ENCODE results near the gene TPM4.
A peak's percentile ranks its signal among the peaks of the same experiment; 100 is the strongest.

The TPM4 gene

DNA sequence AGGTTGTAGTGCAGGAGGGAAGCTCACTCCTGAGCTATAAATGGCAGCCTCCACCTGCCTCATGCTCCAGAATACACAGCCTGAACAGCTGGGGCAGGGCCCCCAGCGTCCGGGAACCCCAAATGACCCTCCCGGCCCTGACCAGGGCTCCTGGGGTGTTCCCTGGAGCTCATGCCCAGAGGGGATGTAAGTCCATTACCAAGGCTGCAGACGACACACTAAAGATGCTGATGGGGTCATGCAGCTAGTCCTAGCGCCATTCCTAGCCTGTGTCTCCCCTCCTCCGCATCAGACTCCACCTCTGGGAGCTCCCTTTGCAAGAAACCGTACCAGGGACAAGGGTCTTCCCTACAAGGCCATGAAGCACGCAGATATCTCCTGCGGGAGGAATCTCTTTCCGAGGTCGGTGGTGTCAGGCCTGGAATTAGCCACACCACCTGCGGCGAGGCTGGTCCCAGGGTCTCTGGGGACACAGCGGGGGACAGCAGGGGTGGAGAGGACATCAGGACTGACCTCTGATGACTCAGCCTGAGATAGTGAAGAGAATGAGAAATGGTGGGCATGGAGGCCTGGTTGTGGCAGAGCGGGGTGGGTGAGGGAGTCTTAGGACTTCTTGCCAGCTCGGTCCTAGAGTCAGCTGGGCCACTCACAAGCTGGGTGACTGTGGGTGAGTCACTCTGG is 11.9 kb upstream of the TPM4 start:
- Histone ChIP-seq H3K36me3 (ENCODE audit: insufficient read depth, low read length) (no peaks in the 10 kb centered on the region), H3K4me2 (ENCODE audit: low read length) (peak overlapping the region; percentile 7), H3K27me3 (ENCODE audit: control insufficient read depth, insufficient read depth, low read length) (no peaks in the 10 kb centered on the region), H3K4me1 (ENCODE audit: control insufficient read depth, insufficient read depth, low read length) (peaks cover 42% of the 10 kb centered on the region), H3K9ac (ENCODE audit: low read depth, low read length) (peak overlapping the region; percentile 54), H3K4me3 (ENCODE audit: low read length) (peak overlapping the region; percentile 5), H3K9me3 (replicated peaks; ENCODE audit: low read length) (no peaks in the 10 kb centered on the region)

DNA sequence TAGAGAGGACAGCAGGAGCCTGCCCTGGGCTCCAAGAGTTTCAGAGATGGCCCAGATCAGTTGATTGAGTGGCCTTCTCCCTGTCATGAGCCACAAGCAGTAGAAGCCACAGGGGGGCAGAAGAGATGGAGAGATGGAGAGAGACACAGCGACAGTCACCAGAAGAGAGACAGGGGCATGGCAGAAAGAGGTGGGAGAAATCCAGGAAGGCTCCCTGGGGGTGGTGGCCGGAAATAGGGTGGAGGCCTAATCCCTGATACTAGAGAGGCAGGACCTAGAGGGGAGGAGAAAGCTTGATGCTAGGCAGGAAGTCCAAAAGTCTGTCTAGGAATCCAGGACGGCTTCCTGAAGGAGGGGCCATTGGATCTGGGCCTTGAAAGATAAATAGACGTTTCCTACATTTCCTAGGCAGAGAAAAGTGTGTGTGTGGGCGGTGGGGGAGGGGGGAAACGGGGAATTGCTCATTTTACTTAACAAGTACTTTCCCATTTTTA is 9.6 kb upstream of the TPM4 start:
- H3K9me3 ChIP-seq (replicated peaks; ENCODE audit: low read length) = no peaks in the 10 kb centered on the region
- H3K4me1 ChIP-seq (ENCODE audit: control insufficient read depth, insufficient read depth, low read length) = peaks cover 59% of the 10 kb centered on the region
- no peaks in the 10 kb centered on the region for H3K27me3 ChIP-seq (ENCODE audit: control insufficient read depth, insufficient read depth, low read length)
- peak overlapping the region; percentile 80 for H3K4me2 ChIP-seq (ENCODE audit: low read length)
- H3K36me3 ChIP-seq (ENCODE audit: insufficient read depth, low read length) = peaks cover 5% of the 10 kb centered on the region
- H3K9ac ChIP-seq (ENCODE audit: low read depth, low read length) = peak overlapping the region; percentile 61
- peak overlapping the region; percentile 69 for H3K4me3 ChIP-seq (ENCODE audit: low read length)

DNA sequence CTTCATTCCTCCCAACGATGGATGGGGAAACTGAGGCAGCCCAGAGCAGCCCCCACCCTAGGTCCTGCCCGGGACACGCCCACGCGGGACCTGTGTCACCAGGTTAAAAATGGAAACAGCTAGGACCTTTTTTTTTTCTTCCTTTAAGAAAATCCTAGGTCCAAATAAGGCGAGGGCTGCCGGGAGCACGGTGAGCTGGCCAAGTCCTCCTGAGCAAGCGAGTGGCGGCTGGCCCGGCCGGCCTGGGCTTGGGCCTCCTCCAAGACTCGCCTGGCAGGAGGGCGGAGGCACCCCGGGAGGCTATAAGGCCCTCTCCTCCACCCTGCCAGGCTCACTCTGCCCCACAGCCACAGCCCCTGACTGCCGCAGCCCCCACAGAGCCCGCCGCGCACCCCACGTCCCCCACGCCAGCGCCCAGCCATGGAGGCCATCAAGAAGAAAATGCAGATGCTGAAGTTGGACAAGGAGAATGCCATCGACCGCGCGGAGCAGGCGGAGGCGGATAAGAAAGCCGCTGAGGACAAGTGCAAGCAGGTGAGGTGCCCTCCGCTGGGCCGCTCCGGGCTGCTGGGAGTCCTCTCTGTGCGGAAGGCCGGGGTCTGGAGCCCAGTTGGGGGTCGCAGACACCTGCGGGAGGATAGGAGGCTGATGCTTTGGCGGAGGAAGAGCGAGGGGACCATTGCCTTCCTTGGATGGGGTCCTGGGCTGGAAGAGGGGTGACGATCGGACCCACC is 8.9 kb upstream of the TPM4 start:
- Histone ChIP-seq H3K9ac (ENCODE audit: low read depth, low read length) (peak overlapping the region; percentile 61), H3K4me2 (ENCODE audit: low read length) (peak overlapping the region; percentile 80), H3K4me3 (ENCODE audit: low read length) (peak overlapping the region; percentile 69), H3K36me3 (ENCODE audit: insufficient read depth, low read length) (peaks cover 9% of the 10 kb centered on the region), H3K9me3 (replicated peaks; ENCODE audit: low read length) (no peaks in the 10 kb centered on the region), H3K4me1 (ENCODE audit: control insufficient read depth, insufficient read depth, low read length) (peaks cover 59% of the 10 kb centered on the region), H3K27me3 (ENCODE audit: control insufficient read depth, insufficient read depth, low read length) (no peaks in the 10 kb centered on the region)

DNA sequence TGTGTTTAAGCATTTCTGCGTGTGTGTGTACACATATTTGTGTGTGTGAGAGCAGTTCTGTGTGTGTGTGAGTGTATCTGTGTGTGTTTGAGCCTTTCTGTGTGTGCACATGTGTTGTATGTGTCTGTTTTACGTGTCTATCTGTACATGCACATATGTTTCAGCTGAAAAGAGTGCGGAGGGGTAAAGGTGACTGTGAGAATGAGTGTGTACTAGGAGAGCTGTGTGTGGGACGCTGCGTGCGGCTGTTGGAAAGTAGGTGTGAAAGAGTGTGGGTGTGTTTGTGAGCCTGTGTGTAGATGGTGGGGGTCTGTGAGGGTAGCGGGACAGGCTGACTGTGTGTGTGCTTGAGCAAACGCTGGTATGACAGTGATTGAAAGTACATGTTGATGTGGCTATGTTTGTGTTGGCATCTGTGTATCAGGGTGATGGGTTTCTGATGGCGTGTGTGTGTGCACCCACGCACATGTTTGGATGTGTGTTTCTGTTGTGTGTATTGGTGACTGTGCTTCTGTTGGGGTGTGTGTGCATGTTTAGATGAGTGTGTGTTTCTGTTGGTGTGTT is 7.5 kb upstream of the TPM4 start:
- H3K27me3 ChIP-seq (ENCODE audit: control insufficient read depth, insufficient read depth, low read length) = no peaks in the 10 kb centered on the region
- H3K4me2 ChIP-seq (ENCODE audit: low read length) = peak overlapping the region; percentile 80
- peaks cover 14% of the 10 kb centered on the region for H3K36me3 ChIP-seq (ENCODE audit: insufficient read depth, low read length)
- no peaks in the 10 kb centered on the region for H3K9me3 ChIP-seq (replicated peaks; ENCODE audit: low read length)
- H3K4me3 ChIP-seq (ENCODE audit: low read length) = peak overlapping the region; percentile 69
- no peak overlapping the region for H3K9ac ChIP-seq (ENCODE audit: low read depth, low read length)
- peaks cover 56% of the 10 kb centered on the region for H3K4me1 ChIP-seq (ENCODE audit: control insufficient read depth, insufficient read depth, low read length)

DNA sequence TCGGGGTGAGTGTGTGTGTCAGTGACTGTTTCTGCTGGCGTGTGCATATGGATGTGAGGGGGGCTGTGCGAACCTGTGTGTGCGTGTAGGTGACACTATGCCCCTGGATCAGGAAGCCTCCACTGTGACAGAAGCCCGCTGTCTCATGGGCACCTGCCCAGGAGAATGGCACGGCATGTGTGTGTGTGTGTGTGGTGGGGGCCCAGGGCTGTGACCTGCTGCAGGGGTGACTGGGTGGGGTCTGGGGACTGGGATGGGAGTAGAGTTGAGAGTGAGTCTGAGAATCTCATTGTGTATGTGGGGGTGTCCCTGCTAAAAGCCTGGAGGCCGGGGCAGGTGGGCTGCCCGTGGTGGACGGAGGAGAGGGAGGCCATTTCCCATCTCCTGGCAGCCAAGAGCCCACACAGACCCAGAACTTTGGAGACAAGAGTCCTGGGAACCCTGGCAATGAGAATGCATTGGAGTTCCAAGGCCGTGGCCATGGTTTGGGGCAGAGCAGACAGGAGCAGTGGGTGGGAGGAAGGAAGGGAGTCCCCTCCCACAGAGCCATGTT is 6.4 kb upstream of the TPM4 start:
- Histone ChIP-seq H3K27me3 (ENCODE audit: control insufficient read depth, insufficient read depth, low read length) (no peaks in the 10 kb centered on the region), H3K4me1 (ENCODE audit: control insufficient read depth, insufficient read depth, low read length) (peaks cover 47% of the 10 kb centered on the region), H3K9ac (ENCODE audit: low read depth, low read length) (peak overlapping the region; percentile 55), H3K36me3 (ENCODE audit: insufficient read depth, low read length) (peaks cover 20% of the 10 kb centered on the region), H3K4me3 (ENCODE audit: low read length) (peak overlapping the region; percentile 69), H3K9me3 (replicated peaks; ENCODE audit: low read length) (no peaks in the 10 kb centered on the region), H3K4me2 (ENCODE audit: low read length) (peak overlapping the region; percentile 80)

DNA sequence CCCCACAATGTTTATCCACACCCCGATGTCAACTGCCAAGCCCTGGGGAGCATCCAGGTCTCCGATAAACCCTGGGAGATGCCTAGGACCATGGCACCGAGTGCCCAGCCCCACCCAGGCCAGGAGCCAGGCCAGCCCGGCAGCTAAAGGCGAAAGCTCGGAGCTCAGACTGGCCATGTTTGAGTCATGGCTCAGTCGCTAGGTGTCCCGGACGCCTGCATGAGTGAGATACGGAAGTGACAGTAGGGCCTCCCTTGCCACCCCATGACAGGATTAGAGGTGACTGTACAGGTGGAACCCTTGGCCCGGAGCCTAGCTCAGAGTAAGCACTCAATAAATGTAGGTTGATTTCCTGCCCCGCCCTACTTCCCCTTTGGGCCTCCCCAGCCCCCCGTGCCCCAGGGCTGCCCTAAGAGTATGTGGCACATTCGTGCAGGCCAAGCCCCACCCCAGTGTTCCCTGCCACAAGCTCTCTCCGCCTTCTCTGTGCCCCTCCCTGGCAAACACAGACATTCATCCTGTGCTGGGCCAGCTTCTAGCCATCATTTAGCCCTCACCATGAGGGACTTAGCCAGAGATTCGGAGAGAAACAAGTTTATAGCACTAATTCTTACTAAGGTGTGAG is 5.8 kb upstream of the TPM4 start:
- Histone ChIP-seq H3K4me3 (ENCODE audit: low read length) (peak overlapping the region; percentile 69), H3K27me3 (ENCODE audit: control insufficient read depth, insufficient read depth, low read length) (no peaks in the 10 kb centered on the region), H3K4me1 (ENCODE audit: control insufficient read depth, insufficient read depth, low read length) (peaks cover 42% of the 10 kb centered on the region), H3K9me3 (replicated peaks; ENCODE audit: low read length) (no peaks in the 10 kb centered on the region), H3K36me3 (ENCODE audit: insufficient read depth, low read length) (peaks cover 20% of the 10 kb centered on the region), H3K4me2 (ENCODE audit: low read length) (peak overlapping the region; percentile 80), H3K9ac (ENCODE audit: low read depth, low read length) (peak overlapping the region; percentile 55)

DNA sequence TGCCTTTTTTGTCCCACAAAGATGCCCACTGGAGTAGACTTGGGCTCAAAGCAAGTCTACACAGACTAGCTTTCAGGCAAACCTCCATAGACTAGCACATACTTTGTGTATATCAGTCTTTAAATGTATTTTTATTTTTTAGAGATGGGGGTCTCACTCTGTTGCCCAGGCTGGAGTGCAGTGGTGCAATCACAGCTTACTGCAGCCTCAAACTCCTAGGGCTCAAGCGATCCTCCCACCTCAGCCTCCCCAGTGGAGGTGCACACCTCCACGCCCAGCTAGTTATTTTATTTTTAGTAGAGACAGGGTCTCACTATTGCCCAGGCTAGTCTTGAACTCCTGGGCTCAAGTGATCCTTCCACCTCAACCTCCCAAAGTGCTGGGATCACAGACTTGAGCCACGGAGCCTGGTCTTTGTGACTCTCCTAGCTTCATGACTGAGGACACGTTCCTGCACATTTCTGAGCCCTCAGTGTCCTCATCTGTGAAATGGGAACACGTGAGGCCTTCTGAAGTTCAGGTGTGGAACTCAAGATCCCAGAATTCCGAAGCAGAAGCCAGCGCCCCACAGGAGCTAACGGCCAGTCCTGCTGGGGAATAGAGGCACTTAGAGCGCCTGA is 5.1 kb upstream of the TPM4 start:
- Histone ChIP-seq H3K4me2 (ENCODE audit: low read length) (peak overlapping the region; percentile 80), H3K9me3 (replicated peaks; ENCODE audit: low read length) (no peaks in the 10 kb centered on the region), H3K27me3 (ENCODE audit: control insufficient read depth, insufficient read depth, low read length) (no peaks in the 10 kb centered on the region), H3K9ac (ENCODE audit: low read depth, low read length) (no peak overlapping the region), H3K4me3 (ENCODE audit: low read length) (no peak overlapping the region), H3K4me1 (ENCODE audit: control insufficient read depth, insufficient read depth, low read length) (peaks cover 40% of the 10 kb centered on the region), H3K36me3 (ENCODE audit: insufficient read depth, low read length) (peaks cover 20% of the 10 kb centered on the region)

DNA sequence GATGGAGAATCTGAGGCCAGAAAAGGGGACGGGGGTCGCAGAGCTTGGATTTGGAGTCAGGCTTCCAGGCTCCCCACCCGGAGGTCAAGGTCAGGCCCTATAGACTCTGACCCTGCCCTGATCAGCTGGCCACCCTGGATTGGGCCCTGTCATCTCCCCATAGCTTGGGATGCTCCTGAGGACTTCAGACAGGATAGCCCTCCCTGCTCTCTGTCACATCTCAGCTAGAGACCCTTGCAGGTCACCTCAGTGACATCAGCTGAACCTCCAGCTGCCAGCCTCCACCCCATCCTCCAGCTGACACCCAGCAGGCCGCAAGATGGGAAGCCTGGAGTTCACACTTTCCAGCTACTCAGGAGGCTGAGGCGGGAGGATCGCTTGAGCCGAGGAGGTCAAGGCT is 2.8 kb upstream of the TPM4 start:
- H3K9ac ChIP-seq (ENCODE audit: low read depth, low read length) = no peak overlapping the region
- peaks cover 33% of the 10 kb centered on the region for H3K36me3 ChIP-seq (ENCODE audit: insufficient read depth, low read length)
- H3K27me3 ChIP-seq (ENCODE audit: control insufficient read depth, insufficient read depth, low read length) = no peaks in the 10 kb centered on the region
- no peak overlapping the region for H3K4me2 ChIP-seq (ENCODE audit: low read length)
- H3K4me3 ChIP-seq (ENCODE audit: low read length) = no peak overlapping the region
- H3K9me3 ChIP-seq (replicated peaks; ENCODE audit: low read length) = no peaks in the 10 kb centered on the region
- peaks cover 22% of the 10 kb centered on the region for H3K4me1 ChIP-seq (ENCODE audit: control insufficient read depth, insufficient read depth, low read length)

DNA sequence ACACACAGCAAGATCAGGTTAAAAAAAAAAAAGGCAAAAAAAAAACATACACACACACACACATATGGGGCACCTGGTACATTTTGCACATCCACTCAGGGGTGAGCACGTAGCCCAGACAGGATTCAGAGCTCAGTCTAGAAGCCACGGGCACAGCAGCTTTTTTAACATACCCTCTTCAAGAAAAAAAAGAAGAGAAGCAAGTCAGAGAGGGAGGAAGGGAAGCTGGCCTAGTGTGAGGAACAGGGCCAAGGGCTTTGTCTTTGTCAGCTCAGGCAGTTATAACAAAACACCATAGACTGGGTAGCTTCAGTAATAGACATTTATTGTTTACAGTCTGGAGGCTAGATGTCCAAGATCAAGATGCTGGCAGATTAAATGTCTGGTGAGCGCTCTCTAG is 2.3 kb upstream of the TPM4 start:
- Histone ChIP-seq H3K9me3 (replicated peaks; ENCODE audit: low read length) (no peaks in the 10 kb centered on the region), H3K4me1 (ENCODE audit: control insufficient read depth, insufficient read depth, low read length) (peaks cover 22% of the 10 kb centered on the region), H3K4me3 (ENCODE audit: low read length) (no peak overlapping the region), H3K36me3 (ENCODE audit: insufficient read depth, low read length) (peaks cover 34% of the 10 kb centered on the region), H3K9ac (ENCODE audit: low read depth, low read length) (no peak overlapping the region), H3K4me2 (ENCODE audit: low read length) (no peak overlapping the region), H3K27me3 (ENCODE audit: control insufficient read depth, insufficient read depth, low read length) (no peaks in the 10 kb centered on the region)

DNA sequence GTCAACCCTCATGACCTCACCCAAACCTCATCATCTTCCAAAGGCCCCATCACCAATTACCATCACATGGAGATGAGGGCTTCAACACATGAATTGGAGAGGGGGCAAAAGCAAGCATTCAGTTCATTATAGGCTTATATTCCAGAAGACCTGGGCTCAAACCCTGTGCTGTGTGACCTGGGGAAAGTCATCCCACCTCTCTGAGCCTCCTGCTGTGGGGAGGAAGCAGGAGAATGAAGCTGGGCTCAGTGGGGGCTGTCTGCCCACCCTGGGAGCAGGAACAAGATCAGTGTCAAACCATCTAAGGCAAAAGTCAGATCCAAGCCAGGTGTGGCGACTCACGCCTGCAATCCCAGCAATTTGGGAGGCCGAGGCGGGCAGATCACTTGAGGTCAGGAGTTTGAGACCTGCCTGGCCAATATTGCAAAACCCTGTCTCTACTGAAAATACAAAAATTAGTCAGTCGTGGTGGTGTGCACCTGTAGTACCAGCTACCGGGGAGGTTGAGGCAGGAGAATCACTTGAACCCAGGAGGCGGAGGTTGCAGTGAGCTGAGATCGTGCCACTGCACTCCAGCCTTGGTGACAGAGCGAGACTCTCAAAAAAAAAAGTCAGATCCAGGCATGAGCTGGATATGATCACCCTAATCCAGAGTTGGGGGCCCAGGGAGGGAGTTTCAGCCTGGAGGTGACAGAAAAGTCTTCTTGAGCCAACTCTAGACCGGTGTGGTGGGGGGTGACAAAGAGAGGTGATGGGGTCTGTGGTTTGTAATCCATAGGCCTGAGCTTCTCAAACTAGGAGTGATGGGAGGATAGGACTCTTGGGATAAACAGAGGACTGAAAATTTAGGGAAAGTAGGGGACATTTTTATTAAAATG is 1.6 kb upstream of the TPM4 start:
- no peaks in the 10 kb centered on the region for H3K9me3 ChIP-seq (replicated peaks; ENCODE audit: low read length)
- H3K27me3 ChIP-seq (ENCODE audit: control insufficient read depth, insufficient read depth, low read length) = no peaks in the 10 kb centered on the region
- H3K4me3 ChIP-seq (ENCODE audit: low read length) = no peak overlapping the region
- peak overlapping the region; percentile 99 for H3K9ac ChIP-seq (ENCODE audit: low read depth, low read length)
- peak overlapping the region; percentile 94 for H3K4me2 ChIP-seq (ENCODE audit: low read length)
- H3K36me3 ChIP-seq (ENCODE audit: insufficient read depth, low read length) = peaks cover 34% of the 10 kb centered on the region
- H3K4me1 ChIP-seq (ENCODE audit: control insufficient read depth, insufficient read depth, low read length) = peaks cover 25% of the 10 kb centered on the region

Data from skeletal muscle satellite cell (primary cell).